ENCODE data around the gene C19orf73. TPM values are rescaled to one million over a fixed set of nuclear protein-coding genes. Genes with fewer than 3 reads are reported as not detected.

C19orf73 gene
- total RNA-seq, 1 experiment from 2014 or later = 2.2 TPM

GRCh38 chr19:49102303-49102702 is 16.6 kb downstream of the C19orf73 start:
- intact Hi-C loops (cut with micrococcal nuclease) = no loop called here
- Histone ChIP-seq H3K4me1 (ENCODE audit: control insufficient read depth in 1 of 2, insufficient read depth in 2 of 2, low read length in 2 of 2) (peaks cover 0 to 3% of the 10 kb centered on the region in 2 experiments; a peak in 2 of 4 replicates), H3K27ac (ENCODE audit: low read depth, low read length) (no peak overlapping the region; the same call in 1 of the 2 replicates), H3K27me3 (ENCODE audit: insufficient read depth, low read length) (no peaks in the 10 kb centered on the region), H3K9me3 (ENCODE audit: control insufficient read depth in 1 of 2, insufficient read depth in 1 of 2, low read depth in 1 of 2, low read length in 2 of 2) (no peaks in the 10 kb centered on the region), H2AFZ (ENCODE audit: low read depth, low read length, poor library complexity, severe bottlenecking) (no peak overlapping the region), H4K20me1 (ENCODE audit: insufficient read depth) (peaks cover 15% of the 10 kb centered on the region; the same call in 1 of the 2 replicates), H3K4me3 (replicated peaks in 1 of 2; ENCODE audit: low read depth in 1 of 2, low read length in 2 of 2) (no peak overlapping the region), H3K9me2 (ENCODE audit: insufficient read depth) (no peaks in the 10 kb centered on the region), H3K36me3 (ENCODE audit: control insufficient read depth in 1 of 2, insufficient read depth in 2 of 2, low read length in 2 of 2) (peaks cover 64 to 80% of the 10 kb centered on the region in 2 experiments), H3K79me2 (ENCODE audit: insufficient read depth, low read length) (peaks cover 75% of the 10 kb centered on the region), H3K9ac (ENCODE audit: low read length) (no peak overlapping the region), H3K4me2 (ENCODE audit: low read length) (no peak overlapping the region)
- ATAC-seq (no peak), DNase-seq (ENCODE audit: low read depth, low spot score) (no peak)
- ChIA-PET RAD21 (ENCODE audit: low non-redundant PET in 1 of 2, low total read pairs in 2 of 2, uncharacterized antibody in 2 of 2, unreplicated experiment in 2 of 2) (no interaction called here), CTCF (no interaction called here), POLR2A (no interaction called here)
- BruUV-seq (replicated peaks) = no TSS peak
- TF ChIP-seq, protein P1, sequence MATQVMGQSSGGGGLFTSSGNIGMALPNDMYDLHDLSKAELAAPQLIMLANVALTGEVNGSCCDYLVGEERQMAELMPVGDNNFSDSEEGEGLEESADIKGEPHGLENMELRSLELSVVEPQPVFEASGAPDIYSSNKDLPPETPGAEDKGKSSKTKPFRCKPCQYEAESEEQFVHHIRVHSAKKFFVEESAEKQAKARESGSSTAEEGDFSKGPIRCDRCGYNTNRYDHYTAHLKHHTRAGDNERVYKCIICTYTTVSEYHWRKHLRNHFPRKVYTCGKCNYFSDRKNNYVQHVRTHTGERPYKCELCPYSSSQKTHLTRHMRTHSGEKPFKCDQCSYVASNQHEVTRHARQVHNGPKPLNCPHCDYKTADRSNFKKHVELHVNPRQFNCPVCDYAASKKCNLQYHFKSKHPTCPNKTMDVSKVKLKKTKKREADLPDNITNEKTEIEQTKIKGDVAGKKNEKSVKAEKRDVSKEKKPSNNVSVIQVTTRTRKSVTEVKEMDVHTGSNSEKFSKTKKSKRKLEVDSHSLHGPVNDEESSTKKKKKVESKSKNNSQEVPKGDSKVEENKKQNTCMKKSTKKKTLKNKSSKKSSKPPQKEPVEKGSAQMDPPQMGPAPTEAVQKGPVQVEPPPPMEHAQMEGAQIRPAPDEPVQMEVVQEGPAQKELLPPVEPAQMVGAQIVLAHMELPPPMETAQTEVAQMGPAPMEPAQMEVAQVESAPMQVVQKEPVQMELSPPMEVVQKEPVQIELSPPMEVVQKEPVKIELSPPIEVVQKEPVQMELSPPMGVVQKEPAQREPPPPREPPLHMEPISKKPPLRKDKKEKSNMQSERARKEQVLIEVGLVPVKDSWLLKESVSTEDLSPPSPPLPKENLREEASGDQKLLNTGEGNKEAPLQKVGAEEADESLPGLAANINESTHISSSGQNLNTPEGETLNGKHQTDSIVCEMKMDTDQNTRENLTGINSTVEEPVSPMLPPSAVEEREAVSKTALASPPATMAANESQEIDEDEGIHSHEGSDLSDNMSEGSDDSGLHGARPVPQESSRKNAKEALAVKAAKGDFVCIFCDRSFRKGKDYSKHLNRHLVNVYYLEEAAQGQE (IDR thresholded peaks at IDR 0.05; ENCODE audit: low read depth) = no peak
- TF ChIP-seq CEBPB (IDR thresholded peaks at IDR 0.05; ENCODE audit: low read depth) = no peak
- no peak for TF ChIP-seq SP1 (IDR thresholded peaks at IDR 0.05; ENCODE audit: low read depth)
- no peak for TF ChIP-seq SRF (IDR thresholded peaks at IDR 0.05; ENCODE audit: low read depth)
- no peak for TF ChIP-seq ELF1 (IDR thresholded peaks at IDR 0.05; ENCODE audit: borderline replicate concordance, low read depth)
- no peak for TF ChIP-seq ZNF274 (IDR thresholded peaks at IDR 0.05; ENCODE audit: low read depth, low read length)
- TF ChIP-seq ZFX (IDR thresholded peaks at IDR 0.05) = no peak
- TF ChIP-seq, protein P2, sequence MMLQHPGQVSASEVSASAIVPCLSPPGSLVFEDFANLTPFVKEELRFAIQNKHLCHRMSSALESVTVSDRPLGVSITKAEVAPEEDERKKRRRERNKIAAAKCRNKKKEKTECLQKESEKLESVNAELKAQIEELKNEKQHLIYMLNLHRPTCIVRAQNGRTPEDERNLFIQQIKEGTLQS (IDR thresholded peaks at IDR 0.05) = no peak
- TF ChIP-seq TCF7L2 (IDR thresholded peaks at IDR 0.05; ENCODE audit: borderline replicate concordance, extremely low read depth, insufficient read depth, insufficient read length) = no peak
- no peak for TF ChIP-seq SIN3A (IDR thresholded peaks at IDR 0.05; ENCODE audit: low read depth)
- TF ChIP-seq EZH2 (IDR thresholded peaks at IDR 0.05) = no peak
- TF ChIP-seq, protein P3, sequence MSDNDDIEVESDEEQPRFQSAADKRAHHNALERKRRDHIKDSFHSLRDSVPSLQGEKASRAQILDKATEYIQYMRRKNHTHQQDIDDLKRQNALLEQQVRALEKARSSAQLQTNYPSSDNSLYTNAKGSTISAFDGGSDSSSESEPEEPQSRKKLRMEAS (IDR thresholded peaks at IDR 0.05) = no peak
